SH-SY5Y (cell line): ENCODE data around the gene TST.

Source experiments
- GATA2 ChIP-seq: IDR thresholded peaks from 2 replicates; pipeline ENCODE4 v1.6.1; 2011; ENCODE audit warnings: mild to moderate bottlenecking, low read depth, low read length
- GATA3 ChIP-seq: IDR thresholded peaks from 2 replicates; pipeline ENCODE4 v1.6.1; 2011; ENCODE audit warnings: low read depth, mild to moderate bottlenecking, low read length, moderate library complexity

DNA sequence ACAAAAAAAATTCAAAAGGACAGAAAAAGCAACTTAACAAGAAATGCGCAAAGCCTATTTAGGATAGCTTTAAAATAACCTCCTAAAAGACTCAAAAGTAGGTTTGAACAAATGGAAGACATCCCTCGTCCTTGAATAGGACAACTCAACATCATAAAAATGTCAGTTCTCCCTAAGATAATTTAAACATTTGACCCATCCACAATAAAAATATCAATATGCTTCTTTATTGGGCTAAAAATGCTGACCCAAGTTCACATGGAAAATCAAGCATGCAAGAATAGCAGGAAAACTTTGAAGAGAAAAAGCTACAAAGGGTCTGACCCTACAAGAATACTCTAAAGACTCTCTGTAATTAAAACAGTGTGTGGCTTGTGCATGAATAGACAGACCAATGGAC is 20.2 kb upstream of the TST start:
- TF ChIP-seq GATA2, result no peak
- TF ChIP-seq GATA3, result no peak
